Colonic mucosa (tissue), 4 donors: Measurements from ENCODE around the gene DAPP1. TPM values are rescaled to one million over a fixed set of nuclear protein-coding genes. Genes with fewer than 3 reads are reported as not detected.

Experiments used
- DNase-seq: peaks from one replicate; pipeline ENCODE4 v3.0.0-alpha.2; 2020
- H3K27ac ChIP-seq: fragments of 200-600 bp; one replicate; pipeline ENCODE4 v1.8.0; 2021
- H3K27me3 ChIP-seq: fragments of 200-600 bp; one replicate; pipeline ENCODE4 v1.8.0; 2021
- H3K36me3 ChIP-seq: fragments of 200-600 bp; one replicate; pipeline ENCODE4 v1.8.0; 2021
- H3K4me1 ChIP-seq: fragments of 200-600 bp; one replicate; pipeline ENCODE4 v1.8.0; 2021; ENCODE audit warnings: mild to moderate bottlenecking
- H3K4me3 ChIP-seq: fragments of 200-600 bp; one replicate; pipeline ENCODE4 v1.8.0; 2021
- H3K9ac ChIP-seq, 2 donors: one replicate each; pipeline ENCODE4 v1.7.0; 2013; ENCODE audit warnings: control low read depth in 2 of 2, low read depth in 2 of 2, low read length in 2 of 2
- H3K9me3 ChIP-seq: fragments of 200-600 bp; one replicate; pipeline ENCODE4 v1.8.0; 2021
- CTCF ChIP-seq: fragments of 200-600 bp; IDR thresholded peaks from one replicate; pipeline ENCODE4 v1.8.0; 2022; ENCODE audit warnings: antibody characterized with exemption, mild to moderate bottlenecking
- intact Hi-C: fragments of 100-400 bp; cut with DNase I; formaldehyde crosslinking; loops from one replicate; pipeline ENCODE4 v1.14.1; 2022
- total RNA-seq, 2 donors: library from RNA; stranded (reverse); fragmentation: NEBNext Ultra II Directional in 1 of 2; extraction: Animal tissue kit (Norgen Biotek cat#: 25700) in 1 of 2; gene quantifications; one replicate each; pipeline ENCODE4 v1.2.1, GENCODE V29; 2021
- donor health status: healthy.
- donor health status: DM: no; HTN: no; CAD: no.
- donor health status: DM: no; HTN: no; CAD: no.

Gene DAPP1
- total RNA-seq, 2 donors from 2014 or later, result 3.6 to 5.0 TPM

GRCh38 chr4:99815597-99816011 lies 1.0 kb upstream of the DAPP1 start:
- Histone ChIP-seq H3K4me3 (no peak overlapping the region), H3K27ac (peak overlapping the region; percentile 65), H3K27me3 (no peaks in the 10 kb centered on the region), H3K4me1 (peaks cover 3% of the 10 kb centered on the region), H3K9ac (peak overlapping the region in 1 of 2 donors; percentile 27), H3K9me3 (no peaks in the 10 kb centered on the region), H3K36me3 (no peaks in the 10 kb centered on the region)
- no peak for TF ChIP-seq CTCF
- intact Hi-C loops, result no loop called here
- peak; percentile 81 for DNase-seq

- no peak for DNase-seq
- TF ChIP-seq CTCF, result no peak
- Histone ChIP-seq H3K36me3 (no peaks in the 10 kb centered on the region), H3K4me3 (peak overlapping the region; percentile 16), H3K9me3 (no peaks in the 10 kb centered on the region), H3K27ac (peak overlapping the region; percentile 65), H3K9ac (peak overlapping the region; percentile 14 to 47), H3K27me3 (no peaks in the 10 kb centered on the region), H3K4me1 (peaks cover 3% of the 10 kb centered on the region)
- intact Hi-C loops, result no loop called here
Observed at GRCh38 chr4:99817309-99817890, 773 bp downstream of the DAPP1 start.

- Histone ChIP-seq H3K36me3 (no peaks in the 10 kb centered on the region), H3K4me3 (no peak overlapping the region), H3K27me3 (no peaks in the 10 kb centered on the region), H3K4me1 (peaks cover 3% of the 10 kb centered on the region), H3K9me3 (no peaks in the 10 kb centered on the region), H3K27ac (no peak overlapping the region), H3K9ac (no peak overlapping the region)
- intact Hi-C loops, result no loop called here
- TF ChIP-seq CTCF, result no peak
- DNase-seq, result no peak
Observed at GRCh38 chr4:99818661-99819060, 2.0 kb downstream of the DAPP1 start.

- H3K4me3 ChIP-seq, result no peak overlapping the region
Observed at GRCh38 chr4:99821918-99822503, 5.4 kb downstream of the DAPP1 start.

GRCh38 chr4:99822734-99823133 lies 6.1 kb downstream of the DAPP1 start:
- H3K9ac ChIP-seq, result no peak overlapping the region
- no peaks in the 10 kb centered on the region for H3K36me3 ChIP-seq
- no peak overlapping the region for H3K4me3 ChIP-seq
- no peak for DNase-seq
- no peaks in the 10 kb centered on the region for H3K4me1 ChIP-seq
- intact Hi-C loops, result no loop called here
- no peak overlapping the region for H3K27ac ChIP-seq
- no peak for TF ChIP-seq CTCF
- H3K27me3 ChIP-seq, result no peaks in the 10 kb centered on the region
- no peaks in the 10 kb centered on the region for H3K9me3 ChIP-seq

More at GRCh38 chr4:99821918-99822503, 5.4 kb downstream of the DAPP1 start:
- no peak for TF ChIP-seq CTCF
- Histone ChIP-seq H3K4me1 (no peaks in the 10 kb centered on the region), H3K9me3 (no peaks in the 10 kb centered on the region), H3K9ac (no peak overlapping the region), H3K27ac (no peak overlapping the region), H3K36me3 (no peaks in the 10 kb centered on the region), H3K27me3 (no peaks in the 10 kb centered on the region)
- intact Hi-C loops, result no loop called here
- no peak for DNase-seq
